Naive thymus-derived CD8-positive, alpha-beta T cell (primary cell): ENCODE measurements around the gene LRRC8E. TPM values are rescaled to one million over a fixed set of nuclear protein-coding genes. Genes with fewer than 3 reads are reported as not detected.

Experiments
- ATAC-seq, 2 donors: fragments of 150-1000 bp; cut with Tn5 transposase in 1 of 2; sonication (Bioruptor Pico), chemical (Tn5 transposase) in 1 of 2; 1 replicate in 1 of 2; 2 replicates in 1 of 2; pipeline ENCODE4 v1.10.0; 2021; ENCODE audit warnings: mild to moderate bottlenecking in 2 of 2, moderate library complexity in 2 of 2
- POLR2A ChIA-PET: fragments of 350-600 bp; sonication (Branson Sonifier 250); formaldehyde crosslinking; loops from one replicate; lab custom pipeline; 2021; ENCODE audit warnings: antibody characterized with exemption; lab: Charles Lee
- DNase-seq, 10 donors: peaks; one replicate each; pipeline versions ENCODE4 v3.0.0 to v3.0.0-alpha.2; 2020 to 2022
- H3K27ac Mint-ChIP-seq, 10 donors: one replicate each; pipeline ENCODE4 v1.8.0; 2020 to 2022; ENCODE audit warnings: mild to moderate bottlenecking in 10 of 10, mixed read lengths in 10 of 10, moderate library complexity in 4 of 10, inconsistent platforms in 1 of 10
- H3K27me3 Mint-ChIP-seq, 5 donors: one replicate each; pipeline ENCODE4 v1.8.0; 2021 to 2022; ENCODE audit warnings: mixed read lengths in 5 of 5
- H3K36me3 Mint-ChIP-seq, 3 donors: one replicate each; pipeline ENCODE4 v1.8.0; 2020 to 2022; ENCODE audit warnings: mixed read lengths in 3 of 3, mild to moderate bottlenecking in 2 of 3, inconsistent platforms in 1 of 3
- H3K4me1 Mint-ChIP-seq, 4 donors: one replicate each; pipeline ENCODE4 v1.8.0; 2021 to 2022; ENCODE audit warnings: mixed read lengths in 4 of 4
- H3K4me3 Mint-ChIP-seq, 10 donors: one replicate each; pipeline ENCODE4 v1.8.0; 2020 to 2022; ENCODE audit warnings: mild to moderate bottlenecking in 10 of 10, mixed read lengths in 10 of 10, moderate library complexity in 6 of 10, inconsistent platforms in 1 of 10
- H3K9me3 Mint-ChIP-seq, 9 donors: one replicate each; pipeline ENCODE4 v1.8.0; 2020 to 2022; ENCODE audit warnings: mixed read lengths in 9 of 9, mild to moderate bottlenecking in 3 of 9, inconsistent platforms in 1 of 9, moderate library complexity in 1 of 9
- polyA plus RNA-seq, 3 donors: library from polyadenylated mRNA; unstranded; fragments of 300-500 nt; fragmentation: Illumina TruSeq; gene quantifications; one replicate each; pipeline ENCODE4 v1.2.3, GENCODE V29; 2021
- total RNA-seq, 8 experiments: library from RNA in 2 of 8; stranded (reverse) in 2 of 8; gene quantifications; one replicate each; pipeline ENCODE4 v1.2.3 and lab custom pipeline; 2021 to 2026

Gene LRRC8E
- total RNA-seq (not detected), polyA plus RNA-seq (not detected), total RNA-seq (lab: John Stamatoyannopoulos, UW) (0 to 0.17 (median 0) reads per million in 6 experiments)

GRCh38 chr19:7888145-7888825 is at the start of gene LRRC8E:
Gene LRRC8E (plus strand): TSS chr19:7888510. CDS start chr19:7895604, 7,094 bp downstream.
- H3K4me1 Mint-ChIP-seq, result peaks cover 0 to 5% (median 4%) of the 10 kb centered on the region in 4 donors
- DNase-seq (no peak), ATAC-seq (peak; percentile 75 to 85)
- no peak within 1 kb of the TSS for H3K27ac Mint-ChIP-seq
- POLR2A ChIA-PET, result interaction anchor here (0.7 kb wide), 1 partner anchor 261 kb away, joined by 4 read pairs; the partner anchor contains the start of gene FBN3
- H3K9me3 Mint-ChIP-seq, result no peaks in the 10 kb centered on the region
- no peak within 1 kb of the TSS for H3K4me3 Mint-ChIP-seq
- peaks cover 0 to 34% (median 8%) of the 10 kb centered on the region in 5 donors for H3K27me3 Mint-ChIP-seq
- no peaks in the 10 kb centered on the region for H3K36me3 Mint-ChIP-seq

- Mint-ChIP-seq H3K36me3 (no peaks in the 10 kb centered on the region), H3K9me3 (no peaks in the 10 kb centered on the region), H3K4me3 (no peak overlapping the region), H3K27ac (peak overlapping the region in 1 of 10 donors; percentile 29), H3K27me3 (no peaks in the 10 kb centered on the region), H3K4me1 (peaks cover 0 to 6% (median 2%) of the 10 kb centered on the region in 4 donors)
- no peak for DNase-seq
- POLR2A ChIA-PET, result interaction anchor here (0.7 kb wide), 1 partner anchor 333 kb away, joined by 3 read pairs; no protein-coding TSS in a partner anchor
- ATAC-seq, result no peak
Measured at GRCh38 chr19:7839476-7839875, 48.8 kb upstream of the LRRC8E start.

- Mint-ChIP-seq H3K4me1 (peaks cover 0 to 9% (median 2%) of the 10 kb centered on the region in 4 donors), H3K9me3 (no peaks in the 10 kb centered on the region), H3K36me3 (no peaks in the 10 kb centered on the region), H3K27ac (no peak overlapping the region), H3K4me3 (no peak overlapping the region), H3K27me3 (no peaks in the 10 kb centered on the region)
- ATAC-seq, result no peak
- POLR2A ChIA-PET, result no interaction called here
- DNase-seq, result no peak
Measured at GRCh38 chr19:7840629-7841028, 47.7 kb upstream of the LRRC8E start.

GRCh38 chr19:7841751-7842660 is 46.3 kb upstream of the LRRC8E start:
- Mint-ChIP-seq H3K27ac (no peak overlapping the region), H3K4me1 (peaks cover 0 to 7% (median 1%) of the 10 kb centered on the region in 4 donors), H3K36me3 (no peaks in the 10 kb centered on the region), H3K9me3 (no peaks in the 10 kb centered on the region), H3K4me3 (no peak overlapping the region), H3K27me3 (no peaks in the 10 kb centered on the region)
- ATAC-seq (no peak), DNase-seq (no peak)
- POLR2A ChIA-PET, result no interaction called here

GRCh38 chr19:7842661-7843294 is 45.5 kb upstream of the LRRC8E start:
- Mint-ChIP-seq H3K4me1 (peaks cover 0 to 7% (median 1%) of the 10 kb centered on the region in 4 donors), H3K27ac (no peak overlapping the region), H3K36me3 (no peaks in the 10 kb centered on the region), H3K9me3 (no peaks in the 10 kb centered on the region), H3K27me3 (no peaks in the 10 kb centered on the region), H3K4me3 (no peak overlapping the region)
- ATAC-seq (no peak), DNase-seq (no peak)
- POLR2A ChIA-PET, result no interaction called here

- DNase-seq (no peak), ATAC-seq (no peak)
- Mint-ChIP-seq H3K27me3 (no peaks in the 10 kb centered on the region), H3K27ac (no peak overlapping the region), H3K9me3 (no peaks in the 10 kb centered on the region), H3K4me1 (peaks cover 0 to 6% (median 1%) of the 10 kb centered on the region in 4 donors), H3K36me3 (no peaks in the 10 kb centered on the region), H3K4me3 (no peak overlapping the region)
- POLR2A ChIA-PET, result interaction anchor here (0.7 kb wide), 1 partner anchor 14 kb away, joined by 3 read pairs; no protein-coding TSS in a partner anchor
Measured at GRCh38 chr19:7843521-7843920, 44.8 kb upstream of the LRRC8E start.

- H3K4me3 Mint-ChIP-seq, result no peak overlapping the region
- H3K36me3 Mint-ChIP-seq, result no peaks in the 10 kb centered on the region
- H3K4me1 Mint-ChIP-seq, result peaks cover 0 to 2% (median 1%) of the 10 kb centered on the region in 4 donors
- no peak overlapping the region for H3K27ac Mint-ChIP-seq
- ATAC-seq, result no peak
- POLR2A ChIA-PET, result interaction anchor here (0.7 kb wide), 2 partner anchors 15 to 158 kb away, joined by 3 to 4 read pairs; no protein-coding TSS in a partner anchor
- DNase-seq, result no peak
- H3K9me3 Mint-ChIP-seq, result no peaks in the 10 kb centered on the region
- no peaks in the 10 kb centered on the region for H3K27me3 Mint-ChIP-seq
Measured at GRCh38 chr19:7844405-7844804, 43.9 kb upstream of the LRRC8E start.

- Mint-ChIP-seq H3K27ac (peak overlapping the region in 1 of 10 donors; percentile 11), H3K4me3 (no peak overlapping the region), H3K4me1 (peaks cover 0 to 2% (median under 1%) of the 10 kb centered on the region in 4 donors), H3K9me3 (no peaks in the 10 kb centered on the region), H3K36me3 (no peaks in the 10 kb centered on the region), H3K27me3 (no peaks in the 10 kb centered on the region)
- DNase-seq (no peak), ATAC-seq (no peak)
- POLR2A ChIA-PET, result no interaction called here
Measured at GRCh38 chr19:7844951-7845350, 43.4 kb upstream of the LRRC8E start.

GRCh38 chr19:7845390-7846154 is 42.7 kb upstream of the LRRC8E start:
- ATAC-seq (no peak), DNase-seq (no peak)
- Mint-ChIP-seq H3K9me3 (no peaks in the 10 kb centered on the region), H3K27me3 (no peaks in the 10 kb centered on the region), H3K4me1 (peaks cover 0 to 2% (median 0%) of the 10 kb centered on the region in 4 donors), H3K27ac (no peak overlapping the region), H3K4me3 (no peak overlapping the region), H3K36me3 (no peaks in the 10 kb centered on the region)
- POLR2A ChIA-PET, result no interaction called here

- H3K36me3 Mint-ChIP-seq, result no peaks in the 10 kb centered on the region
- ATAC-seq, result no peak
- peaks cover 0 to 2% (median 0%) of the 10 kb centered on the region in 4 donors for H3K4me1 Mint-ChIP-seq
- POLR2A ChIA-PET, result no interaction called here
- H3K4me3 Mint-ChIP-seq, result no peak overlapping the region
- no peaks in the 10 kb centered on the region for H3K9me3 Mint-ChIP-seq
- no peak overlapping the region for H3K27ac Mint-ChIP-seq
- H3K27me3 Mint-ChIP-seq, result no peaks in the 10 kb centered on the region
- no peak for DNase-seq
Measured at GRCh38 chr19:7846155-7846646, 42.1 kb upstream of the LRRC8E start.

- POLR2A ChIA-PET, result interaction anchor here (0.7 kb wide), 1 partner anchor 740 kb away, joined by 4 read pairs; no protein-coding TSS in a partner anchor
Measured at GRCh38 chr19:7847664-7848063, 40.6 kb upstream of the LRRC8E start.

More at GRCh38 chr19:7847664-7848063, 40.6 kb upstream of the LRRC8E start:
- ATAC-seq (no peak), DNase-seq (no peak)
- H3K9me3 Mint-ChIP-seq, result no peaks in the 10 kb centered on the region
- no peaks in the 10 kb centered on the region for H3K36me3 Mint-ChIP-seq
- no peaks in the 10 kb centered on the region for H3K27me3 Mint-ChIP-seq
- no peak overlapping the region for H3K27ac Mint-ChIP-seq
- peaks cover 0 to 2% (median under 1%) of the 10 kb centered on the region in 4 donors for H3K4me1 Mint-ChIP-seq
- H3K4me3 Mint-ChIP-seq, result no peak overlapping the region
